WTC11 (cell line): ENCODE measurements around the gene B4GALT2. TPM values are rescaled to one million over a fixed set of nuclear protein-coding genes. Genes with fewer than 3 reads are reported as not detected.

Experiments used
- ATAC-seq: fragments of 200-7000 bp; cut with Tn5 transposase; 2 replicates; pipeline ENCODE4 v1.10.0; 2021; ENCODE audit warnings: mild to moderate bottlenecking, moderate library complexity
- CTCF ChIA-PET: fragments of 300-600 bp; sonication (Branson Sonifier 250); formaldehyde crosslinking; loops from one replicate; lab custom pipeline; 2021; ENCODE audit warnings: antibody characterized with exemption; lab: Charles Lee
- POLR2A ChIA-PET: fragments of 350-600 bp; sonication (Branson Sonifier 250); formaldehyde crosslinking; loops from one replicate; lab custom pipeline; 2021; ENCODE audit warnings: antibody characterized with exemption; lab: Charles Lee
- DNase-seq: peaks from one replicate; pipeline ENCODE4 v3.0.0; 2021; ENCODE audit warnings: low spot score
- H3K27ac Mint-ChIP-seq: 2 replicates; pipeline ENCODE4 v1.8.0; 2021; ENCODE audit warnings: mixed read lengths
- H3K27me3 Mint-ChIP-seq: 2 replicates; pipeline ENCODE4 v1.8.0; 2021; ENCODE audit warnings: low read depth, mild to moderate bottlenecking, moderate library complexity, mixed read lengths
- H3K36me3 Mint-ChIP-seq: 2 replicates; pipeline ENCODE4 v1.8.0; 2021; ENCODE audit warnings: mixed read lengths
- H3K4me1 Mint-ChIP-seq: 2 replicates; pipeline ENCODE4 v1.8.0; 2022; ENCODE audit warnings: mixed read lengths
- H3K4me3 Mint-ChIP-seq: 2 replicates; pipeline ENCODE4 v1.8.0; 2021; ENCODE audit warnings: mild to moderate bottlenecking, moderate library complexity, mixed read lengths
- H3K9me3 Mint-ChIP-seq: 2 replicates; pipeline ENCODE4 v1.8.0; 2021; ENCODE audit warnings: mixed read lengths
- CREM ChIP-seq: sonication (generic); formaldehyde crosslinking; IDR thresholded peaks from 2 replicates; pipeline ENCODE4 v1.8.1; 2022; ENCODE audit warnings: mild to moderate bottlenecking, missing genetic modification reagents, moderate library complexity
- ELF4 ChIP-seq: sonication (generic); formaldehyde crosslinking; IDR thresholded peaks from 2 replicates; pipeline ENCODE4 v1.8.1; 2022; ENCODE audit warnings: low read depth, mild to moderate bottlenecking, moderate library complexity, missing genetic modification reagents
- FOXP1 ChIP-seq: sonication (generic); formaldehyde crosslinking; IDR thresholded peaks from 2 replicates; pipeline ENCODE4 v1.8.0; 2022; ENCODE audit warnings: missing genetic modification reagents, mild to moderate bottlenecking, moderate library complexity, borderline replicate concordance
- GABPB1 ChIP-seq: sonication (generic); formaldehyde crosslinking; IDR thresholded peaks from 2 replicates; pipeline ENCODE4 v1.8.1; 2023; ENCODE audit warnings: mild to moderate bottlenecking, missing genetic modification reagents
- GRHL2 ChIP-seq: fragments of 250-450 bp; sonication (Bioruptor Pico); IDR thresholded peaks from 2 replicates; pipeline ENCODE4 v1.8.0; 2022; ENCODE audit warnings: mild to moderate bottlenecking, moderate library complexity; ENCODE audit not compliant: insufficient replicate concordance, severe bottlenecking
- HMGA2 ChIP-seq: fragments of 250-450 bp; sonication (Bioruptor Pico); IDR thresholded peaks from 2 replicates; pipeline ENCODE4 v1.4.0; 2021; ENCODE audit warnings: mild to moderate bottlenecking, moderate library complexity
- HMGXB4 ChIP-seq: sonication (generic); formaldehyde crosslinking; IDR thresholded peaks from 2 replicates; pipeline ENCODE4 v1.8.1; 2023; ENCODE audit warnings: mild to moderate bottlenecking, moderate library complexity, missing genetic modification reagents
- JUN ChIP-seq: sonication (generic); formaldehyde crosslinking; IDR thresholded peaks from 2 replicates; pipeline ENCODE4 v1.8.0; 2023; ENCODE audit warnings: mild to moderate bottlenecking, missing genetic modification reagents
- NFATC4 ChIP-seq: fragments of 250-450 bp; sonication (Bioruptor Pico); IDR thresholded peaks from 2 replicates; pipeline ENCODE4 v1.9.0; 2021; ENCODE audit warnings: mild to moderate bottlenecking
- ZBTB43 ChIP-seq: sonication (generic); formaldehyde crosslinking; IDR thresholded peaks from 2 replicates; pipeline ENCODE4 v1.8.1; 2023; ENCODE audit warnings: mild to moderate bottlenecking, missing genetic modification reagents
- ZNF138 ChIP-seq: sonication (generic); formaldehyde crosslinking; conservative IDR thresholded peaks from 2 replicates; pipeline ENCODE4 v1.8.1; 2022; ENCODE audit warnings: mild to moderate bottlenecking, moderate library complexity, missing genetic modification reagents
- ZNF671 ChIP-seq: fragments of 250-450 bp; sonication (Bioruptor Pico); IDR thresholded peaks from 2 replicates; pipeline ENCODE4 v1.8.0; 2021; ENCODE audit warnings: mild to moderate bottlenecking
- total RNA-seq: library from RNA; stranded (reverse); gene quantifications from 3 replicates; pipeline ENCODE4 v1.2.3, GENCODE V29; 2021
- TF ChIP-seq, protein P1 (sequence below): sonication (generic); formaldehyde crosslinking; IDR thresholded peaks from 2 replicates; pipeline ENCODE4 v1.8.1; 2022; ENCODE audit warnings: low read depth, mild to moderate bottlenecking, moderate library complexity, missing genetic modification reagents, borderline replicate concordance
- TF ChIP-seq, protein P2 (sequence below): fragments of 250-450 bp; sonication (Bioruptor Pico); IDR thresholded peaks from 2 replicates; pipeline ENCODE4 v1.8.0; 2021; ENCODE audit warnings: mild to moderate bottlenecking
- TF ChIP-seq, protein P3 (sequence below): sonication (generic); formaldehyde crosslinking; IDR thresholded peaks from 2 replicates; pipeline ENCODE4 v1.8.1; 2022; ENCODE audit warnings: mild to moderate bottlenecking, missing genetic modification reagents, moderate library complexity, borderline replicate concordance
- TF ChIP-seq, protein P4 (sequence below): sonication (generic); formaldehyde crosslinking; IDR thresholded peaks from 2 replicates; pipeline ENCODE4 v1.8.0; 2022; ENCODE audit warnings: missing genetic modification reagents

Gene B4GALT2
- total RNA-seq, 1 experiment from 2014 or later: 66.7 TPM

DNA sequence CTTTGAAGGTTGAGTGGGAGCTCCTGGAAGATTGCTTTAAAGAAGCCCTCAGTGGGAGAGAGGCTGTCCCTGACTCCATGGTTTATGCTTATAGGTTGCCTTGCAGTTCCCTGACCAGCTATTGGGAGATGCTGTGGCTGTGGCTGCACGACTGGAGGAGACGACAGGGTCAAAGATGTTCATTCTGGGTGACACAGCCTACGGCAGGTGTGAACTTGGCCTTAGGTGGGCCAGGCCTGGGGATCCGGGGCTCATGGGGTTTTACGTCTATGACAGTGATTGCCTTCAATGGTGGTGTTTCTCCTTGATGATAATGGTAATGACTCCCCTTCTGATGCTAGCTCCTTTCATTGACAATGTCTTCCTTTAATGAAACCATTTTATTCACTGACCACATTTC lies 8.5 kb upstream of the B4GALT2 start:
- POLR2A ChIA-PET: interaction anchor here (0.8 kb wide), 2 partner anchors 22 to 98 kb away, joined by 3 to 5 read pairs; no protein-coding TSS in a partner anchor
- peak overlapping the region; percentile 97 for H3K4me3 Mint-ChIP-seq

GRCh38 chr1:43970911-43971310 lies 8.1 kb upstream of the B4GALT2 start:
- no peak for ATAC-seq
- POLR2A ChIA-PET: interaction anchor here (0.8 kb wide), 1 partner anchor 98 kb away, joined by 5 read pairs; no protein-coding TSS in a partner anchor

More for the DNA sequence above, 8.5 kb upstream of the B4GALT2 start:
- peaks cover 21% of the 10 kb centered on the region for H3K4me1 Mint-ChIP-seq
- H3K36me3 Mint-ChIP-seq: peaks cover 13% of the 10 kb centered on the region; the same call in 1 of the 2 replicates
- no peak for ATAC-seq
- DNase-seq: no peak
- no peaks in the 10 kb centered on the region for H3K9me3 Mint-ChIP-seq
- H3K27ac Mint-ChIP-seq: no peak overlapping the region
- H3K27me3 Mint-ChIP-seq: no peaks in the 10 kb centered on the region
- CTCF ChIA-PET: interaction anchor here (0.8 to 2.8 kb wide), 7 partner anchors 22 to 207 kb away, joined by 3 to 27 read pairs (median 3); no protein-coding TSS in a partner anchor
- TF ChIP-seq JUN (CRISPR knock-in tag) (0 out of 2 replicates have a peak, but pooled peaks have one; percentile 6), ZNF671 (no peak)

More at GRCh38 chr1:43970911-43971310, 8.1 kb upstream of the B4GALT2 start:
- H3K4me1 Mint-ChIP-seq: peaks cover 24% of the 10 kb centered on the region
- peaks cover 13% of the 10 kb centered on the region; the same call in 1 of the 2 replicates for H3K36me3 Mint-ChIP-seq
- DNase-seq: no peak
- H3K4me3 Mint-ChIP-seq: peak overlapping the region; percentile 97
- no peaks in the 10 kb centered on the region for H3K9me3 Mint-ChIP-seq
- H3K27me3 Mint-ChIP-seq: no peaks in the 10 kb centered on the region
- no peak for TF ChIP-seq GABPB1 (CRISPR knock-in tag)
- no peak for TF ChIP-seq ZBTB43 (CRISPR knock-in tag)
- no peak for TF ChIP-seq ELF4
- TF ChIP-seq HMGXB4: no peak
- no peak for TF ChIP-seq FOXP1 (CRISPR knock-in tag)
- TF ChIP-seq, protein P1, sequence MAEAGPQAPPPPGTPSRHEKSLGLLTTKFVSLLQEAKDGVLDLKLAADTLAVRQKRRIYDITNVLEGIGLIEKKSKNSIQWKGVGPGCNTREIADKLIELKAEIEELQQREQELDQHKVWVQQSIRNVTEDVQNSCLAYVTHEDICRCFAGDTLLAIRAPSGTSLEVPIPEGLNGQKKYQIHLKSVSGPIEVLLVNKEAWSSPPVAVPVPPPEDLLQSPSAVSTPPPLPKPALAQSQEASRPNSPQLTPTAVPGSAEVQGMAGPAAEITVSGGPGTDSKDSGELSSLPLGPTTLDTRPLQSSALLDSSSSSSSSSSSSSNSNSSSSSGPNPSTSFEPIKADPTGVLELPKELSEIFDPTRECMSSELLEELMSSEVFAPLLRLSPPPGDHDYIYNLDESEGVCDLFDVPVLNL: no peak
- TF ChIP-seq, protein P2, sequence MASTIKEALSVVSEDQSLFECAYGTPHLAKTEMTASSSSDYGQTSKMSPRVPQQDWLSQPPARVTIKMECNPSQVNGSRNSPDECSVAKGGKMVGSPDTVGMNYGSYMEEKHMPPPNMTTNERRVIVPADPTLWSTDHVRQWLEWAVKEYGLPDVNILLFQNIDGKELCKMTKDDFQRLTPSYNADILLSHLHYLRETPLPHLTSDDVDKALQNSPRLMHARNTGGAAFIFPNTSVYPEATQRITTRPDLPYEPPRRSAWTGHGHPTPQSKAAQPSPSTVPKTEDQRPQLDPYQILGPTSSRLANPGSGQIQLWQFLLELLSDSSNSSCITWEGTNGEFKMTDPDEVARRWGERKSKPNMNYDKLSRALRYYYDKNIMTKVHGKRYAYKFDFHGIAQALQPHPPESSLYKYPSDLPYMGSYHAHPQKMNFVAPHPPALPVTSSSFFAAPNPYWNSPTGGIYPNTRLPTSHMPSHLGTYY (CRISPR knock-in tag): no peak
- TF ChIP-seq CREM: no peak
- TF ChIP-seq ZNF138 (CRISPR knock-in tag): no peak
- no peak for TF ChIP-seq NFATC4 (CRISPR knock-in tag)
- TF ChIP-seq, protein P3, sequence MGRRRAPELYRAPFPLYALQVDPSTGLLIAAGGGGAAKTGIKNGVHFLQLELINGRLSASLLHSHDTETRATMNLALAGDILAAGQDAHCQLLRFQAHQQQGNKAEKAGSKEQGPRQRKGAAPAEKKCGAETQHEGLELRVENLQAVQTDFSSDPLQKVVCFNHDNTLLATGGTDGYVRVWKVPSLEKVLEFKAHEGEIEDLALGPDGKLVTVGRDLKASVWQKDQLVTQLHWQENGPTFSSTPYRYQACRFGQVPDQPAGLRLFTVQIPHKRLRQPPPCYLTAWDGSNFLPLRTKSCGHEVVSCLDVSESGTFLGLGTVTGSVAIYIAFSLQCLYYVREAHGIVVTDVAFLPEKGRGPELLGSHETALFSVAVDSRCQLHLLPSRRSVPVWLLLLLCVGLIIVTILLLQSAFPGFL (CRISPR knock-in tag): no peak
- TF ChIP-seq, protein P4, sequence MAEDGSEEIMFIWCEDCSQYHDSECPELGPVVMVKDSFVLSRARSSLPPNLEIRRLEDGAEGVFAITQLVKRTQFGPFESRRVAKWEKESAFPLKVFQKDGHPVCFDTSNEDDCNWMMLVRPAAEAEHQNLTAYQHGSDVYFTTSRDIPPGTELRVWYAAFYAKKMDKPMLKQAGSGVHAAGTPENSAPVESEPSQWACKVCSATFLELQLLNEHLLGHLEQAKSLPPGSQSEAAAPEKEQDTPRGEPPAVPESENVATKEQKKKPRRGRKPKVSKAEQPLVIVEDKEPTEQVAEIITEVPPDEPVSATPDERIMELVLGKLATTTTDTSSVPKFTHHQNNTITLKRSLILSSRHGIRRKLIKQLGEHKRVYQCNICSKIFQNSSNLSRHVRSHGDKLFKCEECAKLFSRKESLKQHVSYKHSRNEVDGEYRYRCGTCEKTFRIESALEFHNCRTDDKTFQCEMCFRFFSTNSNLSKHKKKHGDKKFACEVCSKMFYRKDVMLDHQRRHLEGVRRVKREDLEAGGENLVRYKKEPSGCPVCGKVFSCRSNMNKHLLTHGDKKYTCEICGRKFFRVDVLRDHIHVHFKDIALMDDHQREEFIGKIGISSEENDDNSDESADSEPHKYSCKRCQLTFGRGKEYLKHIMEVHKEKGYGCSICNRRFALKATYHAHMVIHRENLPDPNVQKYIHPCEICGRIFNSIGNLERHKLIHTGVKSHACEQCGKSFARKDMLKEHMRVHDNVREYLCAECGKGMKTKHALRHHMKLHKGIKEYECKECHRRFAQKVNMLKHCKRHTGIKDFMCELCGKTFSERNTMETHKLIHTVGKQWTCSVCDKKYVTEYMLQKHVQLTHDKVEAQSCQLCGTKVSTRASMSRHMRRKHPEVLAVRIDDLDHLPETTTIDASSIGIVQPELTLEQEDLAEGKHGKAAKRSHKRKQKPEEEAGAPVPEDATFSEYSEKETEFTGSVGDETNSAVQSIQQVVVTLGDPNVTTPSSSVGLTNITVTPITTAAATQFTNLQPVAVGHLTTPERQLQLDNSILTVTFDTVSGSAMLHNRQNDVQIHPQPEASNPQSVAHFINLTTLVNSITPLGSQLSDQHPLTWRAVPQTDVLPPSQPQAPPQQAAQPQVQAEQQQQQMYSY (CRISPR knock-in tag): no peak
- no peak for TF ChIP-seq GRHL2 (CRISPR knock-in tag)
- no peak for TF ChIP-seq HMGA2
- CTCF ChIA-PET: interaction anchor here (1.1 to 2.8 kb wide), 4 partner anchors 21 to 208 kb away, joined by 3 to 27 read pairs (median 5); no protein-coding TSS in a partner anchor
- no peak overlapping the region for H3K27ac Mint-ChIP-seq
